ENCODE data around the gene RFFL. TPM values are rescaled to one million over a fixed set of nuclear protein-coding genes. Genes with fewer than 3 reads are reported as not detected.

Gene RFFL
- total and polyA plus RNA-seq, 9 of the 15 experiments (the other 6 are each of a cell fraction or from before 2014, with no cell fraction given): 3.4 to 18.1 (median 12.8) TPM

- Histone ChIP-seq H3K9me3 (replicated peaks; ENCODE audit: control insufficient read depth, insufficient read depth, low read depth, low read length) (no peaks in the 10 kb centered on the region), H3K79me2 (ENCODE audit: control insufficient read depth, insufficient read depth, low read length) (no peaks in the 10 kb centered on the region), H3K4me3 (no peak overlapping the region), H3K9ac (ENCODE audit: insufficient read depth in 1 of 2, low read depth in 2 of 2, low read length in 2 of 2) (peak overlapping the region in 1 of 2 experiments; percentile 11; a peak in 1 of 4 replicates), H3K27me3 (ENCODE audit: control insufficient read depth in 2 of 2, insufficient read depth in 2 of 2, low read length in 2 of 2) (no peaks in the 10 kb centered on the region), H3K9me1 (ENCODE audit: control insufficient read depth, insufficient read depth, low read length) (no peaks in the 10 kb centered on the region), H3K27ac (ENCODE audit: extremely low read depth, low read depth, low read length) (no peak overlapping the region), H2AFZ (ENCODE audit: low read depth, low read length) (no peak overlapping the region), H3K4me2 (ENCODE audit: insufficient read depth, low read length) (no peak overlapping the region), H4K20me1 (replicated peaks; ENCODE audit: control insufficient read depth, insufficient read depth, low read length) (no peaks in the 10 kb centered on the region; the same call in 1 of the 2 replicates), H3K36me3 (ENCODE audit: control insufficient read depth, insufficient read depth, low read length) (peaks cover 96% of the 10 kb centered on the region), H3K4me1 (replicated peaks in 1 of 2; ENCODE audit: control insufficient read depth in 2 of 2, insufficient read depth in 2 of 2, low read length in 2 of 2) (peaks cover 3 to 11% of the 10 kb centered on the region in 2 experiments; a peak in 3 of 5 replicates)
- intact Hi-C loops (cut with micrococcal nuclease) (loop anchor here (5.0 kb wide), 1 partner anchor 88 kb away; no protein-coding TSS in a partner anchor), in situ Hi-C loops (cut with MboI) (loop anchor here (5.0 kb wide), 2 partner anchors 93 to 123 kb away; partner anchors contain the start of gene FNDC8)
- no peak for TF ChIP-seq SOX6 (IDR thresholded peaks at IDR 0.05)
- TF ChIP-seq TAF1 (IDR thresholded peaks at IDR 0.05; ENCODE audit: control insufficient read depth, extremely low read depth, insufficient read depth, low read length, severe bottlenecking): no peak
- TF ChIP-seq NR3C1 (CRISPR knock-in tag; IDR thresholded peaks at IDR 0.05): no peak
- TF ChIP-seq ELF4 (CRISPR knock-in tag; IDR thresholded peaks at IDR 0.05): no peak
- no peak for TF ChIP-seq ZFX (CRISPR knock-in tag; IDR thresholded peaks at IDR 0.05)
- TF ChIP-seq ATF3 (IDR thresholded peaks at IDR 0.05): no peak
- TF ChIP-seq ATF3 (CRISPR knock-in tag; conservative IDR thresholded peaks at IDR 0.05): no peak
- TF ChIP-seq, protein P1, sequence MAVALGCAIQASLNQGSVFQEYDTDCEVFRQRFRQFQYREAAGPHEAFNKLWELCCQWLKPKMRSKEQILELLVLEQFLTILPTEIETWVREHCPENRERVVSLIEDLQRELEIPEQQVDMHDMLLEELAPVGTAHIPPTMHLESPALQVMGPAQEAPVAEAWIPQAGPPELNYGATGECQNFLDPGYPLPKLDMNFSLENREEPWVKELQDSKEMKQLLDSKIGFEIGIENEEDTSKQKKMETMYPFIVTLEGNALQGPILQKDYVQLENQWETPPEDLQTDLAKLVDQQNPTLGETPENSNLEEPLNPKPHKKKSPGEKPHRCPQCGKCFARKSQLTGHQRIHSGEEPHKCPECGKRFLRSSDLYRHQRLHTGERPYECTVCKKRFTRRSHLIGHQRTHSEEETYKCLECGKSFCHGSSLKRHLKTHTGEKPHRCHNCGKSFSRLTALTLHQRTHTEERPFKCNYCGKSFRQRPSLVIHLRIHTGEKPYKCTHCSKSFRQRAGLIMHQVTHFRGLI (CRISPR knock-in tag; IDR thresholded peaks at IDR 0.05): no peak
- TF ChIP-seq ZBTB34 (CRISPR knock-in tag; IDR thresholded peaks at IDR 0.05): no peak
- no peak for TF ChIP-seq ZNF830 (CRISPR knock-in tag; IDR thresholded peaks at IDR 0.05)
- no peak for TF ChIP-seq TEAD1 (CRISPR knock-in tag; IDR thresholded peaks at IDR 0.05)
- no peak for TF ChIP-seq ZC3H4 (CRISPR knock-in tag; IDR thresholded peaks at IDR 0.05; ENCODE audit: borderline replicate concordance)
- no peak for TF ChIP-seq KAT2B (IDR thresholded peaks at IDR 0.05; ENCODE audit: low read depth, low read length)
- TF ChIP-seq PKNOX1 (IDR thresholded peaks at IDR 0.05): no peak
- 92% methylated on average over 2 of the region's 2 CpGs for WGBS (ENCODE audit: insufficient coverage, low coverage, missing lambda C conversion rate)
- DNase-seq (ENCODE audit: extremely low read depth in 1 of 4, low spot score in 3 of 4) (no peak), ATAC-seq (no peak), FAIRE-seq (no peak)
- ChIA-PET CTCF (ENCODE audit: low intra/inter-chr PET ratio) (interaction anchor here (1.4 to 2.9 kb wide), 2 partner anchors 90 to 120 kb away, joined by 5 to 49 read pairs; partner anchors contain the start of genes FNDC8 and RAD51D), POLR2A (interaction anchor here (0.8 to 2.7 kb wide), 7 partner anchors 9 to 142 kb away, joined by 3 to 8 read pairs (median 4); partner anchors contain the start of genes LIG3 and RAD51D)
- no TSS peak for BruUV-seq (replicated peaks)
Observed at GRCh38 chr17:34999456-34999855, 64.1 kb downstream of the RFFL start.

Measured in K562 (cell line).